OCI-LY7 (cell line): ENCODE data around the gene PDGFD. TPM values are rescaled to one million over a fixed set of nuclear protein-coding genes. Genes with fewer than 3 reads are reported as not detected.

Experiments
- BruUV-seq: library from RNA; stranded (reverse); fragments of 400-500 nt; replicated peaks from 2 replicates; lab custom pipeline; 2021; lab: Mats Ljungman, UMichigan
- CTCF ChIA-PET: fragments of 300-600 bp; sonication (Branson Sonifier 250); formaldehyde crosslinking; loops from one replicate; lab custom pipeline; 2022; ENCODE audit warnings: antibody characterized with exemption; ENCODE audit not compliant: unreplicated experiment; lab: Charles Lee
- POLR2A ChIA-PET: fragments of 300-600 bp; sonication (Branson Sonifier 250); formaldehyde crosslinking; loops from one replicate; lab custom pipeline; 2022; ENCODE audit warnings: antibody characterized with exemption; lab: Charles Lee
- DNase-seq: peaks from one replicate; pipeline ENCODE4 v3.0.0-alpha.2; 2015; ENCODE audit warnings: low spot score
- H2AFZ ChIP-seq: fragments of 200-600 bp; sonication (generic), shearing (Covaris generic); 2 replicates; pipeline ENCODE4 v1.6.1; 2014; ENCODE audit warnings: mild to moderate bottlenecking, antibody characterized with exemption, low read length, moderate library complexity
- H3K27ac ChIP-seq: fragments of 200-600 bp; sonication (generic); 2 replicates; pipeline ENCODE4 v1.5.1; 2014; ENCODE audit warnings: mixed run types, low read depth, mild to moderate bottlenecking, moderate library complexity, low read length, inconsistent platforms; ENCODE audit not compliant: poor library complexity, severe bottlenecking
- H3K36me3 ChIP-seq: fragments of 200-600 bp; sonication (generic); 2 replicates; pipeline ENCODE4 v1.6.1; 2014; ENCODE audit warnings: mild to moderate bottlenecking, antibody characterized with exemption, low read length, moderate library complexity, mixed read lengths; ENCODE audit not compliant: insufficient read depth
- H3K4me1 ChIP-seq: fragments of 200-600 bp; sonication (generic); 2 replicates; pipeline ENCODE4 v1.5.1; 2014; ENCODE audit warnings: mild to moderate bottlenecking, low read length; ENCODE audit not compliant: insufficient read depth, poor library complexity, severe bottlenecking
- H3K4me2 ChIP-seq: fragments of 200-600 bp; sonication (generic); 2 replicates; pipeline ENCODE4 v1.6.1; 2014; ENCODE audit warnings: mild to moderate bottlenecking, low read length
- H3K4me3 ChIP-seq: fragments of 200-600 bp; sonication (generic); 2 replicates; pipeline ENCODE4 v1.5.1; 2014; ENCODE audit warnings: mild to moderate bottlenecking, low read depth, low read length; ENCODE audit not compliant: poor library complexity, severe bottlenecking
- H3K79me2 ChIP-seq: fragments of 200-600 bp; sonication (generic); 2 replicates; pipeline ENCODE4 v1.6.1; 2016; ENCODE audit warnings: low read depth, mild to moderate bottlenecking, low read length, moderate library complexity, mixed read lengths; ENCODE audit not compliant: insufficient read depth
- H3K9me2 ChIP-seq: fragments of 200-600 bp; sonication (generic); 2 replicates; pipeline ENCODE4 v1.6.1; 2016; ENCODE audit warnings: mild to moderate bottlenecking, low read length, mixed read lengths; ENCODE audit not compliant: insufficient read depth
- H3K9me3 ChIP-seq: fragments of 200-600 bp; sonication (generic); 2 replicates; pipeline ENCODE4 v1.6.1; 2014; ENCODE audit warnings: mild to moderate bottlenecking, mixed run types, low read length, mixed read lengths
- H4K20me1 ChIP-seq: fragments of 200-600 bp; sonication (generic); 2 replicates; pipeline ENCODE4 v1.6.1; 2014; ENCODE audit warnings: mild to moderate bottlenecking, antibody characterized with exemption, low read length, moderate library complexity, mixed read lengths; ENCODE audit not compliant: insufficient read depth
- CTCF ChIP-seq: fragments of 200-600 bp; sonication (generic); conservative IDR thresholded peaks from 2 replicates; pipeline ENCODE4 v1.5.1; 2014; ENCODE audit warnings: mild to moderate bottlenecking, antibody characterized with exemption, low read length, moderate library complexity, mixed read lengths
- EZH2phosphoT487 ChIP-seq: fragments of 200-600 bp; sonication (generic); IDR thresholded peaks from 2 replicates; pipeline ENCODE4 v1.6.1; 2018; ENCODE audit warnings: low read depth, borderline replicate concordance, mild to moderate bottlenecking, mixed run types, antibody characterized with exemption, low read length, moderate library complexity, mixed read lengths
- intact Hi-C: fragments of 100-400 bp; cut with micrococcal nuclease; formaldehyde crosslinking; loops from one replicate; pipeline ENCODE4 v1.10.0; 2022; ENCODE audit not compliant: unreplicated experiment
- total RNA-seq, 2 experiments: library from RNA; depleted of rRNA in 1 of 2; stranded (reverse); fragments of >200 nt in 1 of 2; shearing (Covaris generic) in 1 of 2; gene quantifications; 2 replicates each; pipeline ENCODE4 v1.2.3, GENCODE V29; 2014 to 2022

Gene PDGFD
- total RNA-seq, 2 experiments from 2014 or later, result 1.0 to 6.0 TPM

GRCh38 chr11:104036995-104037394 is 127.0 kb downstream of the PDGFD start:
- H3K27ac ChIP-seq, result no peak overlapping the region
- no peak for TF ChIP-seq CTCF
- no peak for TF ChIP-seq EZH2phosphoT487
- no peaks in the 10 kb centered on the region for H3K36me3 ChIP-seq
- no peaks in the 10 kb centered on the region for H4K20me1 ChIP-seq
- CTCF ChIA-PET, result no interaction called here
- POLR2A ChIA-PET, result no interaction called here
- H3K9me3 ChIP-seq, result no peaks in the 10 kb centered on the region
- H3K9me2 ChIP-seq, result no peaks in the 10 kb centered on the region
- no peak overlapping the region for H3K4me3 ChIP-seq
- H3K4me1 ChIP-seq, result no peaks in the 10 kb centered on the region
- DNase-seq, result no peak
- BruUV-seq, result no TSS peak
- no peak overlapping the region for H3K4me2 ChIP-seq
- no peak overlapping the region for H2AFZ ChIP-seq
- no peaks in the 10 kb centered on the region for H3K79me2 ChIP-seq
- intact Hi-C loops, result no loop called here

GRCh38 chr11:104036588-104036987 is 127.4 kb downstream of the PDGFD start, which contains the start of gene DDI1:
TSS of gene DDI1 (plus strand) at chr11:104036640. CDS start at chr11:104036823, 183 bp downstream.
- ChIA-PET CTCF (no interaction called here), POLR2A (no interaction called here)
- H3K27ac ChIP-seq, result no peak within 1 kb of the TSS
- H3K36me3 ChIP-seq, result no peaks in the 10 kb centered on the region
- H2AFZ ChIP-seq, result no peak within 1 kb of the TSS
- H3K4me1 ChIP-seq, result no peaks in the 10 kb centered on the region
- no peak for DNase-seq
- no peaks in the 10 kb centered on the region for H4K20me1 ChIP-seq
- H3K4me2 ChIP-seq, result no peak within 1 kb of the TSS
- H3K9me2 ChIP-seq, result no peaks in the 10 kb centered on the region
- intact Hi-C loops, result no loop called here
- no peak for TF ChIP-seq CTCF
- no peak for TF ChIP-seq EZH2phosphoT487
- no peaks in the 10 kb centered on the region for H3K79me2 ChIP-seq
- no TSS peak for BruUV-seq
- no peaks in the 10 kb centered on the region for H3K9me3 ChIP-seq
- no peak within 1 kb of the TSS for H3K4me3 ChIP-seq

- BruUV-seq, result no TSS peak
- CTCF ChIA-PET, result no interaction called here
- POLR2A ChIA-PET, result interaction anchor here (0.6 kb wide), 1 partner anchor 69 kb away, joined by 3 read pairs; no protein-coding TSS in a partner anchor
Measured at GRCh38 chr11:104033561-104033960, 130.4 kb downstream of the PDGFD start.

More at GRCh38 chr11:104033561-104033960, 130.4 kb downstream of the PDGFD start:
- Histone ChIP-seq H3K4me1 (no peaks in the 10 kb centered on the region), H3K9me2 (no peaks in the 10 kb centered on the region), H3K36me3 (no peaks in the 10 kb centered on the region), H3K79me2 (no peaks in the 10 kb centered on the region), H3K4me2 (no peak overlapping the region), H3K4me3 (no peak overlapping the region), H4K20me1 (no peaks in the 10 kb centered on the region), H3K27ac (no peak overlapping the region), H2AFZ (no peak overlapping the region), H3K9me3 (no peaks in the 10 kb centered on the region)
- TF ChIP-seq CTCF (no peak), EZH2phosphoT487 (no peak)
- intact Hi-C loops, result no loop called here
- DNase-seq, result no peak
